NT2/D1 (cell line): ENCODE measurements around the gene FANCD2.

ENCODE experiments used
- SUZ12 ChIP-seq: IDR thresholded peaks from 2 replicates; pipeline ENCODE4 v1.6.1; 2011; ENCODE audit not compliant: insufficient read length, insufficient read depth; ENCODE audit errors: extremely low read depth
- YY1 ChIP-seq: IDR thresholded peaks from 2 replicates; pipeline ENCODE4 v1.6.1; 2011; ENCODE audit not compliant: insufficient read length, insufficient read depth
- ZNF274 ChIP-seq: IDR thresholded peaks from 2 replicates; pipeline ENCODE4 v1.6.1; 2011; ENCODE audit warnings: mild to moderate bottlenecking, low read depth, low read length

DNA sequence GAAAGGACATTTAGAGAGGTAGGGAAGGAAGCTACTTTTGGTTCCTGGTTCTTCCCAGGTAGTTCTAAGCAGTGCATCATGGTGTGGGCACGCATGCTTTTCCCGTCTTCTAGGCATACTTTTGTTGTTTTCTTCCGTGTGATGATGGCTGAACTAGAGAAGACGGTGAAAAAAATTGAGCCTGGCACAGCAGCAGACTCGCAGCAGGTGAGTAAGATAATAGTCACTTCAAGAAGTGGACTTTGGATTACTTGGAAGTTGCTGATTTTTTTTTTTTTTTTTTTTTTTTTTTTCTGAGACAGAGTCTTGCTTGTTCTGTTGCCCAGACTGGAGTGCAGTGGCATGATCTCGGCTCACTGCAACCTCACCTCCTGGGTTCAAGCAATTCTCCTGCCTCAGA, 63.9 kb downstream of the FANCD2 start:
- TF ChIP-seq ZNF274 (no peak), YY1 (no peak), SUZ12 (no peak)
